ENCODE results near the gene ADAMTSL4.

The ADAMTSL4 gene

DNA sequence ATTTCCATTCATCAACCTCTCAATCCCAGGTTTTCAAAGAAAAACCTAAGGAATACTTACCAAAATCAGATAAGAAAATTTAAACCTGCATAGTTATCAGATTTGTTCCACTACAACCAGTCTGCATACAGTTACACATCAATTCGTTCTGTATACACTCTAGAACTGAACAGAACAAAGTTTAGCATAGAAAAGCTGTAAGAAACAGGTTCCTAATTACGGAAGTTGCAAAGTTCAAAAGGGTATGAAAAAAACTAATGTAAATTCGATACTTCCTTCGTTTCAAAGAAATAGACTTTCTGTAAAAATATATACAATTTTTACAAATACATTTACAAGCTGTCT is 27.1 kb downstream of the ADAMTSL4 start:
- no peak for DNase-seq (ENCODE audit: extremely low spot score)
- TF ChIP-seq, protein P1, sequence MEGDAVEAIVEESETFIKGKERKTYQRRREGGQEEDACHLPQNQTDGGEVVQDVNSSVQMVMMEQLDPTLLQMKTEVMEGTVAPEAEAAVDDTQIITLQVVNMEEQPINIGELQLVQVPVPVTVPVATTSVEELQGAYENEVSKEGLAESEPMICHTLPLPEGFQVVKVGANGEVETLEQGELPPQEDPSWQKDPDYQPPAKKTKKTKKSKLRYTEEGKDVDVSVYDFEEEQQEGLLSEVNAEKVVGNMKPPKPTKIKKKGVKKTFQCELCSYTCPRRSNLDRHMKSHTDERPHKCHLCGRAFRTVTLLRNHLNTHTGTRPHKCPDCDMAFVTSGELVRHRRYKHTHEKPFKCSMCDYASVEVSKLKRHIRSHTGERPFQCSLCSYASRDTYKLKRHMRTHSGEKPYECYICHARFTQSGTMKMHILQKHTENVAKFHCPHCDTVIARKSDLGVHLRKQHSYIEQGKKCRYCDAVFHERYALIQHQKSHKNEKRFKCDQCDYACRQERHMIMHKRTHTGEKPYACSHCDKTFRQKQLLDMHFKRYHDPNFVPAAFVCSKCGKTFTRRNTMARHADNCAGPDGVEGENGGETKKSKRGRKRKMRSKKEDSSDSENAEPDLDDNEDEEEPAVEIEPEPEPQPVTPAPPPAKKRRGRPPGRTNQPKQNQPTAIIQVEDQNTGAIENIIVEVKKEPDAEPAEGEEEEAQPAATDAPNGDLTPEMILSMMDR (IDR thresholded peaks at IDR 0.05; ENCODE audit: control extremely low read depth, extremely low read depth, low read depth, missing control alignments): no peak
- CTCF ChIA-PET: interaction anchor here (3.6 to 10.8 kb wide), 2 partner anchors 8 to 16 kb away, joined by 17 to 149 read pairs; no protein-coding TSS in a partner anchor
- POLR2A ChIA-PET: interaction anchor here (1.0 to 11.0 kb wide), 3 partner anchors 11 to 53 kb away, joined by 4 to 305 read pairs (median 5); partner anchors contain the start of gene ENSA

DNA sequence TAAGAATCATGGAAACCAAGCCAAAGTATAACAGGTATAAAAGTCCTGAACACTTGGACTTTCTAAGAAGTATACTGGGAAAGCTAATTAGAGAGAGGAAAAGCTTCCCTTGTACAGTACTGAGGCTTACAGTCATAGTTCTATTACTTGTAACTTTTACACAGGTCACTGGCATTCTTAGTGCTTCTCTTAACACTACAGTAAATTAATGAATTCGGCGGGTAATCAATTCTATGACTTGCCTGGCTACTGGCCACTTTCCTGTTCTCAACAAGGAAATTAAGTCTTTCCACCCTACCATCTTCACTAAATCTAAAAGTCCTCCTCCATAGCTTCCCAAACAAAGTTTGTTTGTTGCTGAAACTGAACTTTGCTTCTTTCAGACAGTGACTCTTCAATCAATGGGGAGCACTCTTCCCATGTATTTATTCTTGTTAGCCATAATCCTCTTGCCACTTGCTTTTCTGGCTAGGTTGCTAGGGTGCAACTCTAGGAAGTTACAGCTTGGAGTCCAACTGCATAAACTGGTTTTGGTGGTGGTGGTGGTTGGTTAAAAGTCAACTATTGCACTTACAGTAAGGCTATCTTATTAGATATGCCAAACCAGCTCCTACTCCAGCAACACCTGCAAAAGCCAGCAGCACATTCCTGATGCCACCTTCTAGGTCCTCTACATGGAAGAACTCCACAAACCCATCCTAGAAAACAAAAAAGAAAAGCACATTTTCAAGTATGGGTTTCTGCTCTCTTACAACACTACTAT is 27.8 kb downstream of the ADAMTSL4 start:
- TF ChIP-seq, protein P1 (IDR thresholded peaks at IDR 0.05; ENCODE audit: control extremely low read depth, extremely low read depth, low read depth, missing control alignments): no peak
- DNase-seq (ENCODE audit: extremely low spot score): no peak
- CTCF ChIA-PET: interaction anchor here (3.6 to 10.8 kb wide), 2 partner anchors 9 to 17 kb away, joined by 17 to 149 read pairs; no protein-coding TSS in a partner anchor
- POLR2A ChIA-PET: interaction anchor here (1.3 to 11.0 kb wide), 2 partner anchors 11 to 50 kb away, joined by 5 to 305 read pairs; no protein-coding TSS in a partner anchor

DNA sequence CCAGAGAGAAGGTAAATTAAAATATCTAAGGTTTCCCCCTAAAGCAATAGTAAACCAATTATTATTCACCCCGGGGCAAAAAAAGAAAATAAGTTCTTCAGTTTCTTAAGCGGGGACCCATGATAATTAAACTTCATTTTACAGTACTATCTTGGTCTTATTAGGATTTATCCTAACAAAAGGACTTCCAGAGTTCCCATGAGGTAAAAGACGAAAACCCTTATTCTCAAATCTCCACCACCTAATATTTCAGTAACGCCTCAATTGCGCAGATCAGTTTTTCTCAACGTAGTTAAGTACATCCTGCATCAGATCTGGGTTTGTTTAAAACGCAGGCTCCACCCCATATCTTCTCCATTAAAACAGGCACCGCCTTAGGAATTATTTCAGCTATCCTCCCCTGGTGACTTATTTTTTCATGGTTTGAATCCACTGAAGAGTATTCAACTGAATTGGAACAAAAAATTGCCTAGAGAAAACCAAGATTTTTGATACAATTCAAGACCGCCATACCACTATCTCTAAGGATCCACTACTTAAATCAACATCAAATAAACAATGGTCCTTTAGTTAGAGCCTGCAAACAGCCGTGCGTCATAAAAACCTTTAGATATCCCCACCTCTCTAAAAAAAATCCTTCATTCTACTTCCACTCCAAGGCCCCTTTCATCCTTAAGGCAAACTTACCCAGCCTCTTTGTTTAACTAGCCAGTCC is 28.5 kb downstream of the ADAMTSL4 start:
- no peak for DNase-seq (ENCODE audit: extremely low spot score)
- POLR2A ChIA-PET: interaction anchor here (2.6 to 11.0 kb wide), 2 partner anchors 11 to 12 kb away, joined by 16 to 305 read pairs; no protein-coding TSS in a partner anchor
- CTCF ChIA-PET: interaction anchor here (3.6 to 10.8 kb wide), 3 partner anchors 10 to 17 kb away, joined by 17 to 149 read pairs (median 83); no protein-coding TSS in a partner anchor
- TF ChIP-seq, protein P1 (IDR thresholded peaks at IDR 0.05; ENCODE audit: control extremely low read depth, extremely low read depth, low read depth, missing control alignments): no peak

DNA sequence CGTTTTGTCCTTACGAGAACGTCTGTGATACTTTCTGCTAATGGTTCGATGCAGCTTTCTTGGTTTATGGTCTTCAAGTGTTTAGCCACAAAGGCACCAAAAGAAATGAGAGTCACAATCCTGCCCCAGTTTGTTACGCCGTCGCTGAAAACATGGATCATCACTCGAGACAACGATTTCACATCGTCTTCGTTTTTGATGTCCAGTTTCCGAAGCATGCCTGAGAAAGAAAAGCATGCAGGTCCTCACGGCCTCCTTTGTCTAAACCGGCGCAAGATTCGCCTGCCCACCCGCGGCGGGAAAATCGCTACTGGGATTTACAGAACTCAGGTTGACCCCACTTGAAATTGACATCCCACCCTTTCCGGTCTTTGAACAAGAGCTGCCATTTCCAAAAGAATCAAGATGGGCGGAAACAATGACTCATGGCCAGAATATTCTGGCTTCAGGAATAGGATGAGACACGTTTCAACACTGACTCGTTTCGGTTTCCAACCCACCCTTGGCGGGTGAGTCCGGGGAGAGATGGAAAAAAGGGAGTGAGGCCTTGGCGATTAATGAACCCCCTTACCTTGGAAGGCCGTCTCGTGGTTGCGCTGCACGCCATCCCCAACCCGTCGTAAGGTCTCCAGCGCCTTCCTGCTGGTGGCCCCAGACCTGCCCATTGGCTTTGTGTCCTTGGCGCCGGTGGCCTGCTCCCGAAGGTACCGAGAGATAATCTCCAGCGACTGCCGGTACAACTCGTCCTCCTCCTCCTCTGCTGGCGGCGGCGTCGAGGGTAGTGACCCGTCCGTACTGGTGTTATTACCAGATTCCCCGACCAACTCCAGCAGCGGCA is 29.3 kb downstream of the ADAMTSL4 start:
- ChIA-PET POLR2A (interaction anchor here (0.6 to 11.0 kb wide), 8 partner anchors 11 to 63 kb away, joined by 3 to 305 read pairs (median 14); partner anchors contain the start of genes ENSA and FALEC), CTCF (interaction anchor here (3.6 to 6.9 kb wide), 2 partner anchors 11 to 16 kb away, joined by 17 to 83 read pairs; no protein-coding TSS in a partner anchor)
- peak; percentile 15 for DNase-seq (ENCODE audit: extremely low spot score)
- TF ChIP-seq, protein P1 (IDR thresholded peaks at IDR 0.05; ENCODE audit: control extremely low read depth, extremely low read depth, low read depth, missing control alignments): no peak

DNA sequence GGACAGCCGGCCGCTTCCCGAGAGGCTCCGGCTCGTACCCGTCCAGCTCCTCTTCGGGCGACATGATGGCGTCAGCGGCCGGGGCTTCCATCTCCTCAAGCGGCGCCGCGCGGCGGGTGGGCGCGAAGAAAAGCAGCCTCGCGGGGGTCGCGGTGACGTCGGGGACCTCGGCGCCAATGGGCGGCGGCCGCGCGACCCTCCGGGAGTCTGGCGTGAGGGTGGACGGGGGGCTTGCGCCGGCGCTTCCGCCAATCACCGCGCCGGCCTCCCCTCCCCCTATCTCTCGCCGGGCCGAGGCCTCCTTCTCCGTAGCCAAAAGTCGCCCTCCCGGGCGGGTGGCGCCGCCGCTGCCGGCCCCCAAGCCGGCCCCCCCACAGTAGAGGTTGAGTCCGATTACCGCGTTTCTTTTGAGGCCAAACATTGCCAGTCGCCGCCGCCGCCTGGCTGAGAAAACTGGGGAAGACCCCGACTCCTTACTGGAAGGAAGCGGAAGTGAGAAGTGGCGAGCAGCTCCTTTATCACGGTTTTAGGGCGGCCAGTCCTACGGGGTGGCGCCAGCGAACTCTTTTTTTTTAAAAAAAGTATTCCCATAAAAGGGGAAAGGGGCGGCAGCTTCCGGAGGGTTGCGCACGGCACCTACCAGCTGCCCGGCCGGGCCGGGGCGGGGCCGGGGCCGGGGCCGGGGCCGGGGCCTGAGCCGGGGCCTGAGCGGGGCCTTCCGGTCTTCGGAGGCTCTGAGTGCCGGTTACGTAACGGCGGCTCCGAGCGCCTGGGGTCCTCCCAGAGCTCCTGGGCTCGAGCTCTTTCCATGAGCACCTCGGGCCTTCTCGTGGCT is 30.1 kb downstream of the ADAMTSL4 start, which contains the start of gene MCL1:
MCL1 (minus strand) TSS at position 501 of the 835 bp plus-strand sequence; CDS start at position 421, 80 bp downstream.
- ChIA-PET POLR2A (interaction anchor here (0.5 to 11.0 kb wide), 27 partner anchors 10 to 667 kb away, joined by 3 to 305 read pairs (median 4); partner anchors contain the start of genes ENSA, FALEC, GOLPH3L and MINDY1), CTCF (interaction anchor here (0.8 to 6.9 kb wide), 6 partner anchors 11 to 416 kb away, joined by 3 to 83 read pairs (median 4); partner anchors contain the start of gene TARS2)
- peak; percentile 94 for DNase-seq (ENCODE audit: extremely low spot score)
- TF ChIP-seq, protein P1 (IDR thresholded peaks at IDR 0.05; ENCODE audit: control extremely low read depth, extremely low read depth, low read depth, missing control alignments): no peak

Measured in GM10248 (cell line).